ENCODE measurements around the gene MIXL1.

The MIXL1 gene

DNA sequence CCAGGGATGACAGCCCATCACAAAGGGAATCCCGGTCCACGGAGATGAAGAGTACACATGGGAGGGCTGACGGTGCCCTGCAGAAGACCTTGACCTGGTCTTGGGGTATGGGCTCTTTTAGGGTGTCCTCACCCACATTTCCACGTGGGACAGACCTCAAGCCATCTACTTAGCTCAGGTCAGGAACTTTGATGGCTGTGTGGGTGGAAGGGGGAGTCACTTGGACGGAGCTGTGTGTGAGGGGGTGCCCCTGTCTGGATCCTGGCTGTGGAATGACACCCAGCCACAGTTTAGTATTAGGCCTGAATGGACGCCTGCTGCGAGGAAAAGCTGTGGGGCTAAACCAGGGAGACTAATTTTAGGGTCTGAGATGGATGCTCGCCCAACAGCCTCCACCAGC lies 10.9 kb upstream of the MIXL1 start:
- POLR2A ChIA-PET = interaction anchor here (1.0 kb wide), 1 partner anchor 96 kb away, joined by 3 read pairs; the partner anchor contains the start of gene LIN9
- no peak overlapping the region for H3K4me3 ChIP-seq (ENCODE audit: low read depth, low read length)
- no peaks in the 10 kb centered on the region for H3K4me1 ChIP-seq (ENCODE audit: control insufficient read depth, insufficient read depth, low read length)
- H3K27ac ChIP-seq (ENCODE audit: extremely low read depth, low read depth, low read length) = no peak overlapping the region
- no peaks in the 10 kb centered on the region for H3K9me3 ChIP-seq (ENCODE audit: control insufficient read depth, insufficient read depth, low read depth, low read length)
- TF ChIP-seq ZNF19 (tag by site-specific recombination; IDR thresholded peaks at IDR 0.05; ENCODE audit: low read depth) (no peak), ZXDB (tag by site-specific recombination; IDR thresholded peaks at IDR 0.05) (no peak), ZNF544 (tag by site-specific recombination; IDR thresholded peaks at IDR 0.05) (no peak), ZNF747 (tag by site-specific recombination; IDR thresholded peaks at IDR 0.05) (no peak), ZNF707 (tag by site-specific recombination; IDR thresholded peaks at IDR 0.05) (no peak), ZNF133 (tag by site-specific recombination; IDR thresholded peaks at IDR 0.05) (no peak), ZNF248 (tag by site-specific recombination; IDR thresholded peaks at IDR 0.05) (no peak), EGR2 (tag by site-specific recombination; IDR thresholded peaks at IDR 0.05; ENCODE audit: low read depth) (no peak), ZNF302 (tag by site-specific recombination; IDR thresholded peaks at IDR 0.05; ENCODE audit: low read depth) (no peak)
- TF ChIP-seq, protein P1, sequence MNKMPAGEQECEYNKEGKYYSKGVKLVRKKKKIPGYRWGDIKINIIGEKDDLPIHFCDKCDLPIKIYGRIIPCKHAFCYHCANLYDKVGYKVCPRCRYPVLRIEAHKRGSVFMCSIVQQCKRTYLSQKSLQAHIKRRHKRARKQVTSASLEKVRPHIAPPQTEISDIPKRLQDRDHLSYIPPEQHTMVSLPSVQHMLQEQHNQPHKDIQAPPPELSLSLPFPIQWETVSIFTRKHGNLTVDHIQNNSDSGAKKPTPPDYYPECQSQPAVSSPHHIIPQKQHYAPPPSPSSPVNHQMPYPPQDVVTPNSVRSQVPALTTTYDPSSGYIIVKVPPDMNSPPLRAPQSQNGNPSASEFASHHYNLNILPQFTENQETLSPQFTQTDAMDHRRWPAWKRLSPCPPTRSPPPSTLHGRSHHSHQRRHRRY (tag by site-specific recombination; IDR thresholded peaks at IDR 0.05) = no peak
- CTCF ChIA-PET = interaction anchor here (0.6 to 4.1 kb wide), 4 partner anchors 10 to 121 kb away, joined by 3 to 17 read pairs (median 4); no protein-coding TSS in a partner anchor
- no peaks in the 10 kb centered on the region for H3K36me3 ChIP-seq (ENCODE audit: control insufficient read depth in 2 of 2, insufficient read depth in 1 of 2, low read length in 2 of 2)

DNA sequence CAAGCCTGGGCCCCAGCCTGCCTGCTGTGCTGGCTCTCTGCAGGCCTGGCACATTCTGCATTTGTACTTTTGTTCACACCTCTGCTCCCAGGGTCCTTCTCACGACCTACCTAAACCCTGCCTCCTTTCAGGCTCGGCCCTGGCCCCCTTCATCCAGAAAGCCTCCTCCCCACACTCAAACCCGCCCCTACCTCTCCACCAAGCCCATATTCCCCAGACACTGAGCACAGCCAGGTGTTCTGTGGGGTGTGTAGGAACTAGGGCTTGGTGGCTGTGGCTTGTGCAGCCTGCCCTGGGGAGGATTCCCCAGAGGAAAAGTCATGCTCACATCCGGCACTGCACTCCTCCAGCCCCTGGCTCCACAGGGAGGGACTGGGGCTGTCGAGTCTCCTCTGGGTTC lies 8.2 kb upstream of the MIXL1 start:
- Histone ChIP-seq H3K27ac (ENCODE audit: extremely low read depth, low read depth, low read length) (no peak overlapping the region), H3K4me3 (ENCODE audit: low read depth, low read length) (no peak overlapping the region), H3K9me3 (ENCODE audit: control insufficient read depth, insufficient read depth, low read depth, low read length) (no peaks in the 10 kb centered on the region), H3K4me1 (ENCODE audit: control insufficient read depth, insufficient read depth, low read length) (no peaks in the 10 kb centered on the region), H3K36me3 (ENCODE audit: control insufficient read depth in 2 of 2, insufficient read depth in 1 of 2, low read length in 2 of 2) (no peaks in the 10 kb centered on the region)
- ChIA-PET CTCF (interaction anchor here (1.5 kb wide), 2 partner anchors 14 to 18 kb away, joined by 4 to 5 read pairs; no protein-coding TSS in a partner anchor), POLR2A (no interaction called here)
- TF ChIP-seq SP7 (tag by site-specific recombination; IDR thresholded peaks at IDR 0.05) (no peak), GLI4 (tag by site-specific recombination; IDR thresholded peaks at IDR 0.05) (no peak), ZNF514 (tag by site-specific recombination; IDR thresholded peaks at IDR 0.05) (no peak), ZBTB48 (tag by site-specific recombination; IDR thresholded peaks at IDR 0.05) (0 out of 2 replicates have a peak, but pooled peaks have one; percentile 18), ZNF335 (tag by site-specific recombination; conservative IDR thresholded peaks at IDR 0.05) (peak; percentile 69), YY2 (tag by site-specific recombination; IDR thresholded peaks at IDR 0.05) (no peak), ZNF16 (tag by site-specific recombination; IDR thresholded peaks at IDR 0.05; ENCODE audit: low read depth) (no peak), ZBTB17 (tag by site-specific recombination; IDR thresholded peaks at IDR 0.05) (peak; percentile 32; the same call in 1 of the 2 replicates), ZIC2 (tag by site-specific recombination; IDR thresholded peaks at IDR 0.05) (0 out of 2 replicates have a peak, but pooled peaks have one; percentile 39), ZNF600 (tag by site-specific recombination; IDR thresholded peaks at IDR 0.05) (peak; percentile 81), ZNF48 (tag by site-specific recombination; IDR thresholded peaks at IDR 0.05) (no peak), ZNF529 (tag by site-specific recombination; IDR thresholded peaks at IDR 0.05; ENCODE audit: insufficient replicate concordance) (no peak), SALL2 (tag by site-specific recombination; IDR thresholded peaks at IDR 0.05; ENCODE audit: borderline replicate concordance) (no peak)
- TF ChIP-seq, protein P2, sequence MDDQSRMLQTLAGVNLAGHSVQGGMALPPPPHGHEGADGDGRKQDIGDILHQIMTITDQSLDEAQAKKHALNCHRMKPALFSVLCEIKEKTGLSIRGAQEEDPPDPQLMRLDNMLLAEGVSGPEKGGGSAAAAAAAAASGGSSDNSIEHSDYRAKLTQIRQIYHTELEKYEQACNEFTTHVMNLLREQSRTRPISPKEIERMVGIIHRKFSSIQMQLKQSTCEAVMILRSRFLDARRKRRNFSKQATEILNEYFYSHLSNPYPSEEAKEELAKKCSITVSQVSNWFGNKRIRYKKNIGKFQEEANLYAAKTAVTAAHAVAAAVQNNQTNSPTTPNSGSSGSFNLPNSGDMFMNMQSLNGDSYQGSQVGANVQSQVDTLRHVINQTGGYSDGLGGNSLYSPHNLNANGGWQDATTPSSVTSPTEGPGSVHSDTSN (CRISPR knock-in tag; IDR thresholded peaks at IDR 0.05) = no peak
- TF ChIP-seq, protein P3, sequence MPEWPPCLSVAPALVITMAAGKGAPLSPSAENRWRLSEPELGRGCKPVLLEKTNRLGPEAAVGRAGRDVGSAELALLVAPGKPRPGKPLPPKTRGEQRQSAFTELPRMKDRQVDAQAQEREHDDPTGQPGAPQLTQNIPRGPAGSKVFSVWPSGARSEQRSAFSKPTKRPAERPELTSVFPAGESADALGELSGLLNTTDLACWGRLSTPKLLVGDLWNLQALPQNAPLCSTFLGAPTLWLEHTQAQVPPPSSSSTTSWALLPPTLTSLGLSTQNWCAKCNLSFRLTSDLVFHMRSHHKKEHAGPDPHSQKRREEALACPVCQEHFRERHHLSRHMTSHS (tag by site-specific recombination; IDR thresholded peaks at IDR 0.05) = no peak
- TF ChIP-seq, protein P4, sequence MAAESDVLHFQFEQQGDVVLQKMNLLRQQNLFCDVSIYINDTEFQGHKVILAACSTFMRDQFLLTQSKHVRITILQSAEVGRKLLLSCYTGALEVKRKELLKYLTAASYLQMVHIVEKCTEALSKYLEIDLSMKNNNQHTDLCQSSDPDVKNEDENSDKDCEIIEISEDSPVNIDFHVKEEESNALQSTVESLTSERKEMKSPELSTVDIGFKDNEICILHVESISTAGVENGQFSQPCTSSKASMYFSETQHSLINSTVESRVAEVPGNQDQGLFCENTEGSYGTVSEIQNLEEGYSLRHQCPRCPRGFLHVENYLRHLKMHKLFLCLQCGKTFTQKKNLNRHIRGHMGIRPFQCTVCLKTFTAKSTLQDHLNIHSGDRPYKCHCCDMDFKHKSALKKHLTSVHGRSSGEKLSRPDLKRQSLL (tag by site-specific recombination; IDR thresholded peaks at IDR 0.05) = no peak
